SK-N-MC (cell line): ENCODE results near the gene SIPA1L2.

ENCODE experiments used
- DNase-seq: peaks from one replicate; pipeline ENCODE4 v3.0.0-alpha.2; 2011; ENCODE audit warnings: low read depth, low spot score
- H3K27ac ChIP-seq: fragments of 200-600 bp; sonication (generic); 2 replicates; pipeline ENCODE4 v1.5.1; 2016; ENCODE audit warnings: mixed run types
- H3K36me3 ChIP-seq: fragments of 200-600 bp; sonication (generic); 2 replicates; pipeline ENCODE4 v1.6.1; 2017; ENCODE audit warnings: antibody characterized with exemption, low read length, mixed read lengths; ENCODE audit not compliant: insufficient read depth
- H3K4me3 ChIP-seq: fragments of 200-600 bp; sonication (generic); 2 replicates; pipeline ENCODE4 v1.5.1; 2016
- H3K9ac ChIP-seq: fragments of 200-600 bp; sonication (generic); 2 replicates; pipeline ENCODE4 v1.8.0; 2017; ENCODE audit warnings: mixed run types, mixed read lengths; ENCODE audit not compliant: insufficient read length
- H3K9me3 ChIP-seq: fragments of 200-600 bp; sonication (generic); 2 replicates; pipeline ENCODE4 v1.6.1; 2017; ENCODE audit warnings: low read depth, mild to moderate bottlenecking, antibody characterized with exemption, low read length, moderate library complexity, mixed read lengths
- EZH2 ChIP-seq: fragments of 200-600 bp; sonication (generic); IDR thresholded peaks from one replicate; pipeline ENCODE4 v1.6.1; 2017; ENCODE audit warnings: antibody characterized with exemption
- FOXP2 ChIP-seq: optimal IDR thresholded peaks from 2 replicates; pipeline ENCODE3; 2011; ENCODE audit warnings: mild to moderate bottlenecking, moderate library complexity; ENCODE audit not compliant: insufficient read depth; ENCODE audit errors: extremely low read length, control extremely low read depth
- POLR2AphosphoS5 ChIP-seq: IDR thresholded peaks from 2 replicates; pipeline ENCODE4 v1.6.1; 2012; ENCODE audit warnings: mild to moderate bottlenecking, low read depth, low read length, borderline replicate concordance

The SIPA1L2 gene

DNA sequence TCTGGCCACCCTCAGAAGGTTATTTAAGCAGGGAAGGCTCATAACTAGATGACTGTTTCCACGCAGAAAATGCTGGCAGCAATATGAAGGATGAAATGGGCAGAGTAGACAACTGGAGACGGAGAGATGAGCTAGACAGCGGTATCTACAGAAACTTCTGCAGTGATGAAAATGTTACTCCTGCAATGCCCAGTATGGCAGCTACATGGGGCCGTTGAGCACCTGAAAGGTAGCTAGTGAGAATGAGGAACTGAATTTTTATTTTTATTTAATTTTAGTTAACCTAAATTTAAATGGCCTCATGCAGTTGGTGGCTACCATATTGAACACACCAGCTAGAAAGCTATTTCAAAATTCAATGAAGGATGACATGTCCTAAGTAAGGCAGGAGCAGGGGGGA is 27.3 kb downstream of the SIPA1L2 start:
- no peak for DNase-seq
- Histone ChIP-seq H3K9me3 (no peaks in the 10 kb centered on the region), H3K4me3 (no peak overlapping the region), H3K36me3 (no peaks in the 10 kb centered on the region), H3K27ac (no peak overlapping the region), H3K9ac (no peak overlapping the region)
- TF ChIP-seq EZH2 (no peak), POLR2AphosphoS5 (no peak)

GRCh38 chr1:232600424-232601258 is 29.3 kb downstream of the SIPA1L2 start:
- H3K4me3 ChIP-seq: no peak overlapping the region
- no peaks in the 10 kb centered on the region for H3K36me3 ChIP-seq
- no peaks in the 10 kb centered on the region for H3K9me3 ChIP-seq
- no peak for DNase-seq
- H3K9ac ChIP-seq: no peak overlapping the region
- TF ChIP-seq POLR2AphosphoS5: no peak
- no peak for TF ChIP-seq FOXP2
- no peak for TF ChIP-seq EZH2
- H3K27ac ChIP-seq: no peak overlapping the region; the same call in 1 of the 2 replicates

DNA sequence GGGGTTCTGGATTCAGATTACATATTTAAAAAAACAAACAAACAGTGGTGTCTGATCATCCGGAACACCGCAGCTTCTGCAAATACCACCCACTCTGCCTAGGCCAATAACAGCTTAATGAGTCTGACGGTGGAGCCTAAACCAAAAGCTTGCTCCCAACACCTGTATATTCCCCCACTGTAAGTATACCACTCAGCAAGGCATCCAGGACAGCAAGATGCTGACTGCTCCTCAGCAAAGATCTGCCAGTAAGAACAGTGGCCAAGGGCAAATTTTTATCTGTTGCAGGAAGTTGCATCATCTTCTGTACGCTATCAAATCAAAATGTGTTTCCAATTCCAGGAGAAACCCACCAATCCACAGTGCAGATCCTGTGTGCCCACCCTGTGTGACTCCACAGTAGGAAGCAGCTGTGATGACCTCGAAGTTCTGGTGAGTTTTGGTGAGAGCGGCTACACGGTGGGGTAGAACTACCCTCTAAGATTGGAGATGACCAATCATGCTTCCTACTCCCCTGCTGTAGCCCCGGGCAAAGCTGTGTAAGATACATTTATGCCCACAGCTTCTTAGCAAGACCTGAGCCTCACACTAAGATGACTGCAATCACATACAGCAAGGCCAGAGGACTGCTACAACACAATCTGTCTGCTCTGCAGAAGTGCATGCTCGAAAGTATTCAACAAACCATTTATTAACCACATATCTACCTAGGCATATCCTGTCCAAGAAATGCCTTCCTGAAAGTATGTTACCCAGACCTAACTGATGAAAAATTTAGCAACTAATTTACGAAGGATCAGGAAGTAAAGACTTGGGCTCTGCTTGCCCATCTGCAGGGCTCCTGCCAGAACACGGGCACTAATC is 30.5 kb downstream of the SIPA1L2 start:
- no peaks in the 10 kb centered on the region for H3K9me3 ChIP-seq
- DNase-seq: peak; percentile 61
- H3K36me3 ChIP-seq: no peaks in the 10 kb centered on the region
- peak overlapping the region; percentile 31; the same call in 1 of the 2 replicates for H3K4me3 ChIP-seq
- H3K27ac ChIP-seq: peak overlapping the region; percentile 79
- no peak for TF ChIP-seq POLR2AphosphoS5
- no peak for TF ChIP-seq EZH2
- TF ChIP-seq FOXP2: no peak
- H3K9ac ChIP-seq: no peak overlapping the region

DNA sequence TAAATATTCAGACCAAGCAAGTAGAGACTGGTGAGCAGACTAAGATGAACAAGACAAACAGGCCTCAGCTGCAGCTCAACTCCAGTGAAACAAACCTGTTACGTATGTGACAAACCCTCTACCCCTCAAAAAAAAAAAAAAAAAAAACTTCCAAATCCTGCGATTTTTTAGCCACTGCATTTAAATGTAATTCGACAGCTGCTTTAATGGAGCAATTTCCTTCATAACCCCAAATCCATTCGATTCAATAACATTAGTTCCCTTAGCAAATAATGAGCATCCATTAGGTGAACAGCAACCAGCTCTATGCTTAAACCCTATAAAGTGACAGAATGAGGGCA is 31.1 kb downstream of the SIPA1L2 start:
- peak overlapping the region; percentile 79 for H3K27ac ChIP-seq
- H3K9ac ChIP-seq: no peak overlapping the region
- TF ChIP-seq EZH2 (no peak), FOXP2 (no peak), POLR2AphosphoS5 (no peak)
- H3K36me3 ChIP-seq: no peaks in the 10 kb centered on the region
- peak overlapping the region; percentile 31; the same call in 1 of the 2 replicates for H3K4me3 ChIP-seq
- no peaks in the 10 kb centered on the region for H3K9me3 ChIP-seq
- DNase-seq: no peak

DNA sequence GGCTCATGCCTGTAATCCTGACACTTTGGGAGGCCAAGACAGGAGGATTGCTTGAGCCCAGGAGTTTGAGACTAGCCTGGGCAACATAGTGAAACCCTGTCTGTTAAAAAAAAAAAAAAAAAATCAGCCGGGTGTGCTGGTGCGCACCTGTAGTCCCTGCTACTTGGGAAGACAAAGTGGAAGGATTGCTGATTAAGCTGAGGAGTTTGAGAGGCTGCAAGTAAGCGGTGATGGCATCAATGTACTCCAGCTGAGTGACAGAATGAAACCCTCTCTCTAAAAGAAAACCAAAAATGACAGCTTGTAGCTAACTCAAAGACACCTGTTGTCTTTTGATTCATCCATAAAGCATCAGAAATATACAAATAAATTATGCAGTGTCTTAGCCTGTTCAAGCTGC is 31.8 kb downstream of the SIPA1L2 start:
- Histone ChIP-seq H3K4me3 (no peak overlapping the region), H3K9me3 (no peaks in the 10 kb centered on the region), H3K9ac (no peak overlapping the region), H3K36me3 (no peaks in the 10 kb centered on the region), H3K27ac (no peak overlapping the region)
- DNase-seq: no peak
- TF ChIP-seq POLR2AphosphoS5 (no peak), FOXP2 (no peak), EZH2 (no peak)

DNA sequence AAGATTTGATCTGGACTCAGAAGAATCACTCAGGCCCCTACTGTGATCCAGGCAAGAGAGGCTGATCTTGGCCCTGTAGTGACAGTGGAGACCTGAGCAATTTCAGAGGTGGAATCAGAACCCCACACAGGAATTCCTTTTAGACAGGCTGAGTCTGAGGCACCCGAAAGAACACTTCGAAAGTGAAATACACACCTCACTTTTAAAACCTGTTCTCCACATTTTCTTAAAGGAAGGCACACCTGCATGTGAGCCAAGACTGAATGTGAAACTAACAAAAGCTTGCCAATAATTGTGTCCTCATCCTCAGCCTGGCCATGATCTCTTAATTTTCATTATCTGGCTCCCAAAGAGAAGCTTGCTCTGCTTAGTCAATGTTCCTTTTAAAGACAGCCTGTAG is 32.2 kb downstream of the SIPA1L2 start:
- no peak overlapping the region for H3K4me3 ChIP-seq
- TF ChIP-seq POLR2AphosphoS5 (no peak), FOXP2 (no peak), EZH2 (no peak)
- H3K27ac ChIP-seq: no peak overlapping the region
- H3K9me3 ChIP-seq: no peaks in the 10 kb centered on the region
- H3K36me3 ChIP-seq: no peaks in the 10 kb centered on the region
- H3K9ac ChIP-seq: no peak overlapping the region
- DNase-seq: no peak

GRCh38 chr1:232596666-232597303 is 33.1 kb downstream of the SIPA1L2 start:
- Histone ChIP-seq H3K4me3 (no peak overlapping the region), H3K36me3 (no peaks in the 10 kb centered on the region), H3K27ac (no peak overlapping the region), H3K9me3 (no peaks in the 10 kb centered on the region), H3K9ac (no peak overlapping the region)
- no peak for DNase-seq
- TF ChIP-seq FOXP2 (no peak), POLR2AphosphoS5 (no peak), EZH2 (no peak)
